ENCODE data around the gene FHAD1.

GRCh38 chr1:15275921-15276683 is 29.1 kb downstream of the FHAD1 start:
- TF ChIP-seq CTCF (IDR thresholded peaks at IDR 0.05) (no peak), POLR2A (IDR thresholded peaks at IDR 0.05) (no peak)

Measured in thyroid gland (tissue), 4 donors.